Measurements from ENCODE around the gene CRTAC1. TPM values are rescaled to one million over a fixed set of nuclear protein-coding genes. Genes with fewer than 3 reads are reported as not detected.

Gene CRTAC1
- total RNA-seq, 1 donor from 2014 or later = 0.06 TPM

DNA sequence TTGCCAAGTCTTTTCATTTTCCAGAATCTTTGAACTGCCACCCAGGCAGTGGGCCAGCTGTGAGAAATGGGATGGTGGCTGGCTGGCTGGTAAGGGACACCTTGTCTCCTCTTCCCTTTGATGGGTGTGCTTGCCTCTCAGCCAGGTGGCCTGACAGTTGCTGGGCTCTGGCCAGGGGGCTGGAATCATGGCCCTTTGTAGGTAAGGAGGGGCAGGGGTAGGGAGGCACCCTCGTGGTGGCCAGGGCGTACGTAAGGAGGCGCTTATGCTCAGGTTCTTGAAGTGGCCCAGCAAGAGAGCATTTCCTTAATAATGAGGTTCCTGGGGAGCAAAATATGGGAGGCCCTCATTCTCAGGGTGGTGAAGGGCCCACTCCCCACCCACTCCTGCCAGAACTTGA, 213.8 kb downstream of the CRTAC1 start:
- TF ChIP-seq, protein P1, sequence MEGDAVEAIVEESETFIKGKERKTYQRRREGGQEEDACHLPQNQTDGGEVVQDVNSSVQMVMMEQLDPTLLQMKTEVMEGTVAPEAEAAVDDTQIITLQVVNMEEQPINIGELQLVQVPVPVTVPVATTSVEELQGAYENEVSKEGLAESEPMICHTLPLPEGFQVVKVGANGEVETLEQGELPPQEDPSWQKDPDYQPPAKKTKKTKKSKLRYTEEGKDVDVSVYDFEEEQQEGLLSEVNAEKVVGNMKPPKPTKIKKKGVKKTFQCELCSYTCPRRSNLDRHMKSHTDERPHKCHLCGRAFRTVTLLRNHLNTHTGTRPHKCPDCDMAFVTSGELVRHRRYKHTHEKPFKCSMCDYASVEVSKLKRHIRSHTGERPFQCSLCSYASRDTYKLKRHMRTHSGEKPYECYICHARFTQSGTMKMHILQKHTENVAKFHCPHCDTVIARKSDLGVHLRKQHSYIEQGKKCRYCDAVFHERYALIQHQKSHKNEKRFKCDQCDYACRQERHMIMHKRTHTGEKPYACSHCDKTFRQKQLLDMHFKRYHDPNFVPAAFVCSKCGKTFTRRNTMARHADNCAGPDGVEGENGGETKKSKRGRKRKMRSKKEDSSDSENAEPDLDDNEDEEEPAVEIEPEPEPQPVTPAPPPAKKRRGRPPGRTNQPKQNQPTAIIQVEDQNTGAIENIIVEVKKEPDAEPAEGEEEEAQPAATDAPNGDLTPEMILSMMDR (conservative IDR thresholded peaks at IDR 0.05; ENCODE audit: low read depth, low read length) = no peak
- DNase-seq (ENCODE audit: low read depth) = no peak
- H3K4me3 ChIP-seq (ENCODE audit: low read depth, low read length) = no peak overlapping the region

Other genes with a start within 250 kb of the CRTAC1 start
- gene GOLGA7B, start 180.8 kb downstream of the CRTAC1 start, total RNA-seq = 0.12 and 0.43 TPM in 2 replicates
- 8.6 and 9.2 TPM in 2 replicates for gene R3HCC1L, start 104.0 kb upstream of the CRTAC1 start, total RNA-seq
- 5.4 and 6.1 TPM in 2 replicates for gene LOXL4, start 237.6 kb upstream of the CRTAC1 start, total RNA-seq